Measurements from ENCODE around the gene MTCH1.
"Not testable (repeated sequence)": the region's sequence is repeated elsewhere in the genome, so short reads cannot be mapped to it uniquely, and the experiment has no call there.

Gene MTCH1

GRCh38 chr6:36968266-36968977 lies 17.6 kb downstream of the MTCH1 start:
- no peak for DNase-seq

DNA sequence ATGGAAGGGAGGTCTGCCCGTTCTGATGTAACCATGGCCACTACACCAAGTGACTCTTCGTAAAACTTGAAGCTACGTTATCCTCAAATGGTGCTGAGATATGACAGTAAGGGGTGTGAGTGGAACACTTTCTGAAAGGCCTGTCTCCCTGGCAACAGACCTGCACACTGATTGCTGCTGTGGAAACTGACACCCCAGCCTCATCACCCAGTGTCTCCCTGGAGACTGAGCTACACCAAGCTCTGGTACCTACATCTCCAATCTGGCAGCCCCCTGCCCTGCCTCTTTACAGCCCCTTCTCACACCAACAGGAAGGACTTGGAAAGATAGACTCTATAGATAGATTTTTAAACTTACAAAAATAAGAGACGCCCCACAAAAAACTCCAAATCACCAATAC lies 18.2 kb downstream of the MTCH1 start:
- no peak for DNase-seq

DNA sequence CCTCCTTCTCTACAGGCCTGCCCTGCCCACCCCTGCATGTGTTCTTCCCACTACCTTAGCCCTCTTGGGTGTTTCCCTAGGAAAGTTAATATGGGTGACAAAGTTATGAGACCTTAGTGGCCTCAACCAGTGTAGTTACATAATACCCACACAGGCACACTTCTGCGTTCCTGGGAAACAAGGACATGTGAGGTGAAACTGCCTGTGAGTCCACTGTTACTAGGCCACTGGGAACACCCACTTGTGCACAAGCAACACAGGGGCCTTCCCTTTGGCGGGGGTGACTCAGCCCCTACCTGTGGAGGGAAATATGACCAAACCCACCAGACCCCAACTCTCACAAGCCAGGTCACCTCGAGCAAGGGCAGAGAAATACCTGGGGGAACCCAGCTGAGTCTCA lies 18.7 kb downstream of the MTCH1 start:
- no peak for DNase-seq

DNA sequence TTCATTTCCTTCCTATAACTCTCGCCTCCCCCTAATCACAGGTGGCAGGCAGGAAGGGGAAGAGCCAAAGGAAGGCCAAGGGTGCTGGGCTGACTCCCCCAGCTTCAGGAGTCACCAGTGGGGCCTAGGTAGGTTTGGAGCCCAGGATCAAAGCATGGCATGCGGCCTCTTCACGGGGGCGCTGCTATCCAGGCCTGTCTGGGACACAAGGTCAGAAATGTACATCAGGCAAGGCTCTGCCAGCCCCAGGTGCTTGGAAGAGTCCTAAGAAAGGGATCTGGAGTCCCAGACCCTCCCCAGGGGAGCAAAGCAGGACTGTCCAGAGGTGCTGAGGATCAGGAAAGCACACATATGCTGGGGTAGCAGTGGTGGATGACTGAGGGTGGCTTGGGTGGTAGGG lies 21.1 kb downstream of the MTCH1 start:
- no peak for DNase-seq

- DNase-seq, result no peak
Measured at GRCh38 chr6:36964349-36964748, 21.6 kb downstream of the MTCH1 start.

- DNase-seq, result no peak
Measured at GRCh38 chr6:36963451-36964290, 22.3 kb downstream of the MTCH1 start.

- DNase-seq, result no peak
Measured at GRCh38 chr6:36962874-36963273, 23.1 kb downstream of the MTCH1 start.

- no peak for DNase-seq
Measured at GRCh38 chr6:36961441-36962435, 24.3 kb downstream of the MTCH1 start.

GRCh38 chr6:36959555-36960250 lies 26.3 kb downstream of the MTCH1 start:
- no peak for DNase-seq

GRCh38 chr6:36958775-36959554 lies 27.0 kb downstream of the MTCH1 start:
- DNase-seq, result no peak

DNA sequence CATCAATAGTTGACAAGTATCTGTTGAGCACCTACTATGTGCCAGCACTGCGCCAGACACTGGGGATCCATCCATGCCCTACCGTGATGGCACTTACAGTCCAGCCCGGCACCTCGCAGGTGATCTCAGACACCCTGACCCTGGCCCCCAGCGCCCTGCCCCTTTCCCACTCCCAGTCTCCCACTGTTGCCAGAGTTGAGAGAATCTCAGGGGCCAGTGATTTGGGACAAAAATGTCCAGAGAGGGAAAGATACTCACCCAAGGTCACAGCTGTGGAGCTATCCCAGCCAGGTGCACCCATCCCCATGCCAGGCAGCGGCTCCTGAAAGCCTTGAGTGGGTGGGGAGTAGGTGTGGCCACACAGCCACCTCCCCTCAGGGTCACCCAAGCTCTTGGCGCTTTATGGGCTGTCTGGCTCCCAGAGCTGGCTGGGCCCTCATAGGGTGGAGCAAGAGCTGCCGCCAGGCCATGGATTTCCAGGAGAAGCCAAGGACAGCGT lies 28.2 kb downstream of the MTCH1 start:
- DNase-seq, result no peak

GRCh38 chr6:36956446-36956820 lies 29.6 kb downstream of the MTCH1 start:
- no peak for DNase-seq

DNA sequence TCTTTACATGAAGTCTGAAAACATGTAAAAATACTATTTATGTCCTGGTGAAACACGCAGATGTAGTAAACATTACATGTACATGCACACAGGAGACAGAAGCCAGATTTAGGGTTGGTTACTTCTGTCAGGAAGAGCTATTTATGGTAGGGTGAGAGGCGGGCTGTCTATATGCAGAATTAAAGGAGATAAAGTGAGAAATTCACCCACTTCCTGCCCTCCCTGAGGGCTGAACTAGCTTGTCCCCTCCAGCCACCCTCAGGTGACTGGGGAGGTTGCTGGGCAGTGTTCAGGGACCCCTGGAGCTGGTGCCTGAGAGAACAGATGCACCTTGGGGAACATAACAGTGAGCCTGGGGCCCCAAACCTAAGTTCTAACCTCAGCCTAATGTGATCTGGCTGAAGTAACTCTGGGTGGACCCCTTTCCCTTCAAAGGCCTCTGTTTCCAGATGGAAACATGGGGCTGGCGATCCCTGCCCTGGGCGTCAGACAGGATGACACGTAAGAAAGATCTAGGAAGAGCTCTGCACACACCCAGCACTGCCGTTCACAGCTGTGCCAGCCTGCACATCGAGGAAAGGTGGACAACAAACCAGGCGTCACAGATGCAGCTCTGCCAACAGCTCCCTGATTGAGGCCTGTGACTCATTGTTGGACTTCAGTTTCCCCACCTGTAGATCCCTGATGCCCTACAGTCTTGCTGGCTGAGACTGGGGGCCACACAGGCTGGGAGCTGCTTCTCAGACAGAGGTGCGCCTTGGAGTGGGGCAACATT lies 30.1 kb downstream of the MTCH1 start:
- DNase-seq, result no peak

DNA sequence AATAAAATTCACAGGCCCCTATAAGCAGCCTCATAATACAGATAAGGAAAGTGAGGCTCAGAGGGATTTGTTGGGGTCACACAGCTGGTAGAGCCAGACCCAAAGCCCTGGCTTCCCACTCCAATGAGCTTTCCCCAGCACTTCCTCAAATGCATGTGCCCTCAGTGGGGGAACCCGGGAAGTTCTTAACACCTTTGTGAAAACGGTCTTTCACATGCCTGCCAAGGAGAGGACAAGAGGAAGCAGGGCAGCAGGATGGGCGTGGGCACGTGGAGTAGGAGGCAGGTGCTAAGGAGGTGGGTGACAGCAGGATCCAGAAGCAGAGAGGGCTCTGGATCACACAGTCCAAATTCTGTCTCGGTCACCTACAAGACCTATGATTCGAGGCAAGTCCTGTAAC lies 30.9 kb downstream of the MTCH1 start:
- DNase-seq, result no peak

GRCh38 chr6:36954262-36954931 lies 31.6 kb downstream of the MTCH1 start, which contains the start of gene PI16:
Gene PI16 (plus strand): TSS chr6:36954738. CDS start chr6:36954761, 23 bp downstream.
- DNase-seq, result no peak

DNA sequence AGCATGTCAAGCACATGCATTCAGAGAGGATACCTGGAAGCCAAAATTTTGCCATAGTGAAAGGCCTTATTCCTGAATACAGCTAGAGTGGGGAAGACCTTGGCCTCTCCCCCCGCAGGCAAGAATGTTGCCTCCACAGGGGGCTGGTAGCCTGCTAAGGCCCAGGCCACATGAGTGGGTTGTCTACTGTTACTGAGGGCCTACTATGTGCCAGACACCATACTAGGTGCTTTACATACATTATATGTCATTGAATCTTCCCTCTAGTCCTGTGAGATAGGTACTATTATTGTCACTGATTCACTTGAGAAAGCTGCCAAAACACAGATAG lies 32.1 kb downstream of the MTCH1 start:
- DNase-seq, result no peak

GRCh38 chr6:36949636-36950035 lies 36.4 kb downstream of the MTCH1 start:
- no peak for DNase-seq

DNA sequence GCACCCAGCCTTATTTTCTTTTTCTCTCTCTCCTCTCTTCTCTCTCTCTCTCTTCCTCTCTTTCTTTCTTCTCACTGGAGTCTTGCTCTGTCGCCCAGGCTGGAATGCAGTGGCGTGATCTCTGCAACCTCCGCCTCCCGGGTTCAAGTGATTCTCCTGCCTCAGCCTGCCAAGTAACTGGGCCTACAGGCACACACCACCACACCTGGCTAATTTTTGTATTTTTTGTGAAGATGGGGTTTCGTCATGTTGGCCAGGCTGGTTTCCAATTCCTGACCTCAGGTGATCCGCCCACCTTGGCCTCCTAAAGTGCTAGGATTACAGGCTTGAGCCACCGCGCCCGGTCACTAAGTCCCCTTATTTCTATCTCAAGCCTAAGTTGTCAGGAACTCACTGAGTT lies 36.9 kb downstream of the MTCH1 start:
- not testable (repeated sequence) for DNase-seq

- DNase-seq, result no peak
Measured at GRCh38 chr6:36947570-36948351, 38.2 kb downstream of the MTCH1 start.
